Heart left ventricle (tissue), 13 donors: ENCODE results near the gene SET.

Experiments
- CTCF ChIP-seq, 12 donors: fragments of 200-600 bp; sonication (generic) in 4 of 12; IDR thresholded peaks; one replicate each; pipeline versions ENCODE4 v1.5.0 to v1.8.0; 2018 to 2022; ENCODE audit warnings: antibody characterized with exemption in 12 of 12, mild to moderate bottlenecking in 5 of 12
- POLR2A ChIP-seq, 2 donors: fragments of 450-650 bp; IDR thresholded peaks; one replicate each; pipeline ENCODE4 v1.6.1; 2017; ENCODE audit warnings: antibody characterized with exemption in 2 of 2, mild to moderate bottlenecking in 2 of 2, moderate library complexity in 2 of 2
- donor health status: ischemic (EF 13 %, LVEDD 7.1; RV severe dilation, severe dysfunction).
- donor health status: DM: no; HTN: yes; CAD: no.
- donor health status: DM: no; HTN: no; CAD: no.
- donor health status: ischemic (EF 25% LVEDD 6.9; RV normal size, moderate dysfunction).
- donor health status: ischemic (EF 25% LVEDD 5.7; RV mildly dilated, moderate dysfunction).
- donor health status: ischemic (EF 35%, LVEDD 5.7; RV mildly dilated, moderate dysfunction).
- donor health status: nonischemic (EF 11% LVEDD 7.7; RV severe dilation, severe dysfunction).
- donor health status: DM: yes; HTN: yes; CAD: no.
- donor health status: PGD.
- donor health status: ischemic (EF 29% LVEDD 5.4; RV normal size, mild dysfunction).
- donor health status: nonischemic (EF 23%, LVEDD 6.1; RV moderate dilation, normal function).

- TF ChIP-seq CTCF (IDR thresholded peaks at IDR 0.05) = no peak
- TF ChIP-seq POLR2A (IDR thresholded peaks at IDR 0.05) = no peak
These were observed 31.7 kb upstream of the SET start for GRCh38 chr9:128657344-128657704.
